ENCODE measurements around the gene LMAN2L. TPM values are rescaled to one million over a fixed set of nuclear protein-coding genes. Genes with fewer than 3 reads are reported as not detected.

The LMAN2L gene
- total RNA-seq, 1 experiment from 2014 or later, result 32.6 TPM

GRCh38 chr2:96729748-96730147, 10.1 kb downstream of the LMAN2L start:
- no peaks in the 10 kb centered on the region for H3K9me3 Mint-ChIP-seq (ENCODE audit: low read depth, unreplicated experiment)
- H3K4me1 Mint-ChIP-seq (ENCODE audit: low read depth, unreplicated experiment), result no peaks in the 10 kb centered on the region
- CTCF ChIA-PET, result interaction anchor here (0.5 kb wide), 1 partner anchor 60 kb away, joined by 3 read pairs; no protein-coding TSS in a partner anchor
- no peak overlapping the region for H3K4me3 Mint-ChIP-seq (ENCODE audit: low read depth, unreplicated experiment)
- H3K36me3 Mint-ChIP-seq (ENCODE audit: insufficient read depth, unreplicated experiment), result peaks cover 50% of the 10 kb centered on the region
- no peak for TF ChIP-seq CTCF (IDR thresholded peaks at IDR 0.05; ENCODE audit: unreplicated experiment)
- H3K27ac Mint-ChIP-seq (ENCODE audit: unreplicated experiment), result no peak overlapping the region
- intact Hi-C loops (cut with micrococcal nuclease; ENCODE audit: unreplicated experiment), result no loop called here
- no peak for DNase-seq
- no peaks in the 10 kb centered on the region for H3K27me3 Mint-ChIP-seq (ENCODE audit: unreplicated experiment)
- BruUV-seq (replicated peaks), result no TSS peak

GRCh38 chr2:96727431-96727830, 12.4 kb downstream of the LMAN2L start:
- Mint-ChIP-seq H3K4me3 (ENCODE audit: low read depth, unreplicated experiment) (no peak overlapping the region), H3K4me1 (ENCODE audit: low read depth, unreplicated experiment) (no peaks in the 10 kb centered on the region), H3K27me3 (ENCODE audit: unreplicated experiment) (no peaks in the 10 kb centered on the region), H3K9me3 (ENCODE audit: low read depth, unreplicated experiment) (no peaks in the 10 kb centered on the region), H3K27ac (ENCODE audit: unreplicated experiment) (no peak overlapping the region), H3K36me3 (ENCODE audit: insufficient read depth, unreplicated experiment) (peaks cover 43% of the 10 kb centered on the region)
- no peak for DNase-seq
- TF ChIP-seq CTCF (IDR thresholded peaks at IDR 0.05; ENCODE audit: unreplicated experiment), result no peak
- no TSS peak for BruUV-seq (replicated peaks)
- intact Hi-C loops (cut with micrococcal nuclease; ENCODE audit: unreplicated experiment), result no loop called here
- CTCF ChIA-PET, result no interaction called here

GRCh38 chr2:96726131-96726530, 13.7 kb downstream of the LMAN2L start:
- intact Hi-C loops (cut with micrococcal nuclease; ENCODE audit: unreplicated experiment), result no loop called here
- no peak for TF ChIP-seq CTCF (IDR thresholded peaks at IDR 0.05; ENCODE audit: unreplicated experiment)
- no peaks in the 10 kb centered on the region for H3K4me1 Mint-ChIP-seq (ENCODE audit: low read depth, unreplicated experiment)
- H3K4me3 Mint-ChIP-seq (ENCODE audit: low read depth, unreplicated experiment), result no peak overlapping the region
- no peak overlapping the region for H3K27ac Mint-ChIP-seq (ENCODE audit: unreplicated experiment)
- CTCF ChIA-PET, result no interaction called here
- no peaks in the 10 kb centered on the region for H3K27me3 Mint-ChIP-seq (ENCODE audit: unreplicated experiment)
- no peak for DNase-seq
- peaks cover 39% of the 10 kb centered on the region for H3K36me3 Mint-ChIP-seq (ENCODE audit: insufficient read depth, unreplicated experiment)
- BruUV-seq (replicated peaks), result no TSS peak
- no peaks in the 10 kb centered on the region for H3K9me3 Mint-ChIP-seq (ENCODE audit: low read depth, unreplicated experiment)

- no peaks in the 10 kb centered on the region for H3K27me3 Mint-ChIP-seq (ENCODE audit: unreplicated experiment)
- no peak for TF ChIP-seq CTCF (IDR thresholded peaks at IDR 0.05; ENCODE audit: unreplicated experiment)
- intact Hi-C loops (cut with micrococcal nuclease; ENCODE audit: unreplicated experiment), result no loop called here
- no TSS peak for BruUV-seq (replicated peaks)
- no peak overlapping the region for H3K27ac Mint-ChIP-seq (ENCODE audit: unreplicated experiment)
- H3K4me3 Mint-ChIP-seq (ENCODE audit: low read depth, unreplicated experiment), result no peak overlapping the region
- H3K4me1 Mint-ChIP-seq (ENCODE audit: low read depth, unreplicated experiment), result no peaks in the 10 kb centered on the region
- CTCF ChIA-PET, result no interaction called here
- no peaks in the 10 kb centered on the region for H3K9me3 Mint-ChIP-seq (ENCODE audit: low read depth, unreplicated experiment)
- DNase-seq, result no peak
- H3K36me3 Mint-ChIP-seq (ENCODE audit: insufficient read depth, unreplicated experiment), result peaks cover 8% of the 10 kb centered on the region
Observed at GRCh38 chr2:96716388-96716787, 23.5 kb downstream of the LMAN2L start.

Data from Calu3 (cell line).